NCI-H2196 (cell line): ENCODE measurements around the gene IRF2BP1.
A peak's percentile ranks its signal among the peaks of the same experiment; 100 is the strongest.

Experiments used
- DNase-seq: peaks from one replicate; lab custom pipeline; 2025; ENCODE audit not compliant: unreplicated experiment; lab: John Stamatoyannopoulos, UW

IRF2BP1 gene

DNA sequence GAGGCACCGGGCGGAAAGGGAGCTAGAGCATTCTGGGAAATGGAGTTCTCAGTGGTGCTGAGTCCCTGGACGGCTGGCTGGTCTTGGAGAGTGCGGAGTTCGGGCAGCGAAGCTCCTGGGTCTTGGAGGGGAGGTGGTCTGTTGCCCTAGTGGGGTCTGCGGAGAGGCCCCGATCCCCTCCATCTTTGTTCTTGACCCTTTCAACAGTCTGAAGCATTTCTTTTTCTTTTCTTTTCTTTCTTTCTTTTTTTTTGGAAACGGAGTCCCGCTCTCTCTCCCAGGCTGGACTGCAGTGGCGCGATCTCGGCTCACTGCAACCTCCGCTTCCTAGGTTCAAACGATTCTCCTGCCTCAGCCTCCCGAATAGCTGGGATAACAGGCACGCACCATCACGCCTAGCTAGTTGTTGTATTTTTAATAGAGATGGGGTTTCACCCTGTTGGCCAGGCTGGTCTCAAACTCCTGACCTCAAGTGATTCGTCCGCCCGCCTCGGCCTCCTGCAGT lies 22.6 kb downstream of the IRF2BP1 start:
- DNase-seq, result no peak

- DNase-seq, result peak; percentile 98
Measured at GRCh38 chr19:45862564-45863334, 23.2 kb downstream of the IRF2BP1 start, which contains the start of gene SYMPK. TSS of gene SYMPK (minus strand) at chr19:45863147. CDS start at chr19:45854495, 8,652 bp downstream.

DNA sequence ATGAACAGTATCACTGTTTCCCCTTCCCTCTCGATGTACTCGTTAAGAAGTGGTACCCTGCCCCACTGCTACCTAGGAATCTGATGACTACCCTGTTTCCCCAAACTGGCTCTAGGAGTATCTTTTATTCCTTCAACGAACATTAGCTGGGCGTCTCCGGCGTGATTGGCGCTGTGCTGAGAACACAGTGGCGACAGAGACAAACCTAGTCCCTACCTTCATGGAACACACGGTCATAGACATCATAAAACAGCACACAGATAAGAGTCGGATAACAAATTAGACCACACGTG lies 23.7 kb downstream of the IRF2BP1 start:
- no peak for DNase-seq

- no peak for DNase-seq
Measured at GRCh38 chr19:45860359-45861259, 25.3 kb downstream of the IRF2BP1 start.

DNA sequence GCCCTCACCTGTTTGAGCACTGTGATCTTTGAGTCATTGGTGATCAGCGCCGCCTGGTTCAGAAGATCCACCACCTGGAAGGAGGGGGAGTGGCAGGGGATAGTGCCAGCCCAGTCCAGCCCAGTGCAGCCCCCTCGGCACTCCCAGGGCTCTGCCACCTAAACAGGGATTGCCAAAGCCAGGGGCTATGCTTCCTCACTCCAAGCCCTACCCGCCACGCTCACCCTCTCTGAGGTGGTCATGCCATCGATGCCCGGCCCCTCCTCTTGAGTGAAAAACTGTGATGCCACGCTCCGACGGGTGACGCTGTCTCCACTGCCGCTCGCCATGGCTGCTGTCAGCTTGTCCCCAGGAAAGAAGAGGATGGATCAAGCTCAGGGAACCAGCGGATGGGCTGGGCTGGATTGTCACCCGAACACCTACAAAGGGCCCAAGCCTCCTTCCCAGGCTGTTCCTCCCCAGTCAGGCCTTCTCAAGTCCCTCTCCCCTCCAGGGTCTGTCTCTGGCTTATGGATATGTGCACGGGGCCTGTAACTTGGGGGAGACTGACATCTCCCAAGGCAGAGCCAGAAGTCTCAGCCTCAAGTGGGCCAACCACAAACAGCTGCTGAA lies 31.7 kb downstream of the IRF2BP1 start:
- DNase-seq, result no peak

DNA sequence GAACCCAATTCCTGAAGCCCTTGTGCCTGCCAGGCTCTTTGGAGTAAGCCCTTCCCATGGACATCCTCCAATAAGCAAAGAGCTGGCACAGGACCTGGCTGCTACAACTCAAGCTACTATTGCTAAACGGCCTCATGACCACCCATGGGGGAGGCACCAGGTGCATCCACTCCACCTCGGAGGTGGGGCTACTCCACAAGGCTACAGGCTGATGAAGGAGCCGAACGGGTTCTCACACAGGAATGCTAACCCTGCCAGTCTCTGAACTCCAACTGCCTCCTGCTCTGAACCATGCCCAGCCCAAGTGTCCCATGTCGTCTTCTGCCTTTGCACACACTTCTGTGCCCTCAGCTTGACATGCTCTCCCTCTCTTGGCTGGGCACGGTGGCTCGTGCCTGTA lies 33.0 kb downstream of the IRF2BP1 start:
- DNase-seq, result peak; percentile 86

- DNase-seq, result no peak
Measured at GRCh38 chr19:45852145-45852750, 33.7 kb downstream of the IRF2BP1 start.

DNA sequence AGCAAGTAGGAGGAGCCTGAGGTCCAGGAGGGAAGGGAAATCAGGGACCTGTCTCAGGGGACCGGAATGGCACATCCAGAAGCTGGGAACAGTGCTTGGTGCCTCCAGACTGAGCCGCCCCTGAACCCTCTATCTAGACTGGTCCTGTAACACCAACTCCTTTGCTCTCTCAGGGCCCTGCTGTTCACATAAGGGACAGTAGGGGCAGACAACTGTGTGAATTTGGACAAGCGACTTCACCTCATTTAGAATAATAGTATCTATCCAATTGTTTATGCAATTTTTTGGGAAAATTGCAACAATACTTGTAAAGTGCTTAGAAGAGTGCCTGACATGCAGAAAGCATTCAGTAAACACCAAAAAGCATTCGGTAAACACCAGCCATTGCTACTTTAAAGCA lies 37.0 kb downstream of the IRF2BP1 start:
- DNase-seq, result no peak

DNA sequence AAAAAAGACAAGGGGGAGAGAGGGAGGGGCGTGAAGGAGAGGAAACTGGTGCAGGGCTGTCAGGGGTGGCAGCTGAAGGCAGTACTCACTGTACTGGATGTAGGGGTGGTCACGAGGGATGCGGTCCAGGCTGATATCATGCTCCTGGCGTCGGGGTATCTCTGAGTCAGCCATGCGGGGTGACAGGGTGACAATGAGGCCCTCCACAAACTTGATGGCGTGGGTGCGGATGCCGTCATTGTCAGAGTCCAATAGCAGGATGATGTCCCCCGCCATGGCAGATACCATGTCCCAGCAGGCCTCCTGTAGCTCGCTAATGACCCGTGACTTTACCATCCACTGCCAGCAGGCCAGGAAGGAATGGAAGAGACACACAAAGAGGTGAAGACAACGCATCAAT lies 38.3 kb downstream of the IRF2BP1 start:
- no peak for DNase-seq

- DNase-seq, result no peak
Measured at GRCh38 chr19:45842198-45842597, 43.7 kb downstream of the IRF2BP1 start.

GRCh38 chr19:45834970-45835369 lies 51.0 kb downstream of the IRF2BP1 start:
- no peak for DNase-seq
